Left renal pelvis (tissue), 4 donors: ENCODE measurements around the gene ASGR1. TPM values are rescaled to one million over a fixed set of nuclear protein-coding genes. Genes with fewer than 3 reads are reported as not detected.
"Not testable (repeated sequence)": the region's sequence is repeated elsewhere in the genome, so short reads cannot be mapped to it uniquely, and the experiment has no call there.

Experiments
- DNase-seq, 4 donors: peaks; one replicate each; pipeline ENCODE4 v3.0.0-alpha.2; 2013; ENCODE audit warnings: low read depth in 4 of 4, low spot score in 3 of 4
- polyA plus RNA-seq, 4 donors: library from polyadenylated mRNA; unstranded; fragments of 120-200 nt; gene quantifications; one replicate each; pipeline ENCODE4 v1.2.1, GENCODE V29; 2013; ENCODE audit not compliant: insufficient read length in 4 of 4

The ASGR1 gene
- polyA plus RNA-seq, 4 donors: 3.9 to 7.9 (median 5.9) TPM

GRCh38 chr17:7192271-7192937, 13.2 kb upstream of the ASGR1 start:
- no peak for DNase-seq

GRCh38 chr17:7191571-7192270, 12.6 kb upstream of the ASGR1 start:
- DNase-seq: no peak

GRCh38 chr17:7191069-7191468, 11.9 kb upstream of the ASGR1 start:
- DNase-seq: no peak

GRCh38 chr17:7190276-7190917, 11.2 kb upstream of the ASGR1 start:
- DNase-seq: no peak

GRCh38 chr17:7186241-7186640, 7.1 kb upstream of the ASGR1 start:
- DNase-seq: no peak

GRCh38 chr17:7184647-7185046, 5.5 kb upstream of the ASGR1 start:
- DNase-seq: no peak

- peak in 3 of 4 donors; percentile 36 to 65 (median 60) for DNase-seq
Observed at GRCh38 chr17:7184091-7184488, 4.9 kb upstream of the ASGR1 start.

GRCh38 chr17:7183433-7184090, 4.4 kb upstream of the ASGR1 start:
- DNase-seq: no peak

GRCh38 chr17:7182101-7182500, 2.9 kb upstream of the ASGR1 start:
- not testable (repeated sequence) for DNase-seq

- DNase-seq: no peak
Observed at GRCh38 chr17:7178973-7179316, 225 bp downstream of the ASGR1 start.

GRCh38 chr17:7177954-7178477, 1.2 kb downstream of the ASGR1 start:
- DNase-seq: peak in 2 of 4 donors; percentile 10 to 34

GRCh38 chr17:7177191-7177953, 1.8 kb downstream of the ASGR1 start:
- DNase-seq: peak; percentile 66 to 80 (median 70)

GRCh38 chr17:7176841-7177190, 2.4 kb downstream of the ASGR1 start:
- peak in 1 of 4 donors; percentile 28 for DNase-seq

- no peak for DNase-seq
Observed at GRCh38 chr17:7176107-7176840, 2.9 kb downstream of the ASGR1 start.

- no peak for DNase-seq
Observed at GRCh38 chr17:7175330-7175733, 3.8 kb downstream of the ASGR1 start.

- no peak for DNase-seq
Observed at GRCh38 chr17:7174603-7175326, 4.4 kb downstream of the ASGR1 start.

GRCh38 chr17:7173687-7174602, 5.2 kb downstream of the ASGR1 start:
- DNase-seq: peak in 3 of 4 donors; percentile 33 to 46 (median 42)
